Mucosa of descending colon (tissue), 3 donors: Measurements from ENCODE around the gene NPAS3. TPM values are rescaled to one million over a fixed set of nuclear protein-coding genes. Genes with fewer than 3 reads are reported as not detected.
"Not testable (repeated sequence)": the region's sequence is repeated elsewhere in the genome, so short reads cannot be mapped to it uniquely, and the experiment has no call there.

Source experiments
- ATAC-seq: fragments of 200-7000 bp; cut with Tn5 transposase; one replicate; pipeline ENCODE4 v1.9.1; 2020; ENCODE audit warnings: mild to moderate bottlenecking, moderate library complexity
- DNase-seq, 3 donors: peaks; one replicate each; pipeline ENCODE4 v3.0.0-alpha.2; 2020
- H3K36me3 ChIP-seq: fragments of 200-600 bp; one replicate; pipeline ENCODE4 v1.8.0; 2021; ENCODE audit warnings: low read depth, mild to moderate bottlenecking
- H3K4me1 ChIP-seq: fragments of 200-600 bp; one replicate; pipeline ENCODE4 v1.8.0; 2021; ENCODE audit warnings: low read depth, mild to moderate bottlenecking
- H3K4me3 ChIP-seq: fragments of 200-600 bp; one replicate; pipeline ENCODE4 v1.8.0; 2021; ENCODE audit warnings: mild to moderate bottlenecking
- H3K9me3 ChIP-seq: fragments of 200-600 bp; one replicate; pipeline ENCODE4 v1.8.0; 2021; ENCODE audit warnings: mild to moderate bottlenecking
- intact Hi-C, 2 donors: fragments of 100-400 bp; cut with DNase I in 1 of 2; cut with micrococcal nuclease in 1 of 2; formaldehyde crosslinking; loops; one replicate each; pipeline versions ENCODE4 v1.11.0 to v1.11.1; 2022; cut with DNase I, micrococcal nuclease
- total RNA-seq, 3 donors: library from RNA; stranded (reverse); fragmentation: NEBNext Ultra II Directional in 2 of 3; extraction: Animal tissue kit (Norgen Biotek cat#: 25700) in 2 of 3; gene quantifications; one replicate each; pipeline versions ENCODE4 v1.2.1 to v1.2.4, GENCODE V29; 2021 to 2023
- TF ChIP-seq, protein P1 (sequence below): fragments of 200-600 bp; IDR thresholded peaks from one replicate; pipeline ENCODE4 v1.8.0; 2022; ENCODE audit warnings: antibody characterized with exemption, mild to moderate bottlenecking
- donor health status: DM: no; HTN: no; CAD: no; lungs with moderate emphysema.
- donor health status: DM: no; HTN: no; CAD: no.
- donor health status: DM: no; HTN: yes; CAD: no.

NPAS3 gene
- total RNA-seq, 3 donors from 2014 or later: 0.65 to 9.7 (median 2.0) TPM

DNA sequence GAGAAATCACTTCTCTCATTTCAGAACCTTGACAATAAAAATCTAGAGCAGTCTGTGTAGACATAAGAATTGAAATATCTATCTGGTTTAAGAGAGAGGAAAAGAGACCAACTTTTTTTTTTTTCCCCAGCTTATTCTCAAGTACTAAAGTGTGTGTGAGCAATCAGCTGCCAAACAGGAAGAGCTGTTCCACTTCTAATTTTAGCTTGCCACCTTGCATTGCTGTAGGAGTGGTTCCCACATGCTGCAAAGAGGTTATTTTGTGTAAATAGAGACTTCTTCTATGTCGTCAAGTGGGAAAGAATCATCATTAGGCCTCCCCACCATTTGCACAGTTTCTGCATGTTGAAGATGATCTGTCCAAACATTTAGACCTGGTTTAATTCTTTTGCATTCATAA lies 142.6 kb downstream of the NPAS3 start:
- Histone ChIP-seq H3K9me3 (no peaks in the 10 kb centered on the region), H3K4me1 (peaks cover 6% of the 10 kb centered on the region), H3K36me3 (no peaks in the 10 kb centered on the region), H3K4me3 (no peak overlapping the region)
- intact Hi-C loops: no loop called here
- ATAC-seq (no peak), DNase-seq (peak in 1 of 3 donors; percentile 5)
- TF ChIP-seq, protein P1, sequence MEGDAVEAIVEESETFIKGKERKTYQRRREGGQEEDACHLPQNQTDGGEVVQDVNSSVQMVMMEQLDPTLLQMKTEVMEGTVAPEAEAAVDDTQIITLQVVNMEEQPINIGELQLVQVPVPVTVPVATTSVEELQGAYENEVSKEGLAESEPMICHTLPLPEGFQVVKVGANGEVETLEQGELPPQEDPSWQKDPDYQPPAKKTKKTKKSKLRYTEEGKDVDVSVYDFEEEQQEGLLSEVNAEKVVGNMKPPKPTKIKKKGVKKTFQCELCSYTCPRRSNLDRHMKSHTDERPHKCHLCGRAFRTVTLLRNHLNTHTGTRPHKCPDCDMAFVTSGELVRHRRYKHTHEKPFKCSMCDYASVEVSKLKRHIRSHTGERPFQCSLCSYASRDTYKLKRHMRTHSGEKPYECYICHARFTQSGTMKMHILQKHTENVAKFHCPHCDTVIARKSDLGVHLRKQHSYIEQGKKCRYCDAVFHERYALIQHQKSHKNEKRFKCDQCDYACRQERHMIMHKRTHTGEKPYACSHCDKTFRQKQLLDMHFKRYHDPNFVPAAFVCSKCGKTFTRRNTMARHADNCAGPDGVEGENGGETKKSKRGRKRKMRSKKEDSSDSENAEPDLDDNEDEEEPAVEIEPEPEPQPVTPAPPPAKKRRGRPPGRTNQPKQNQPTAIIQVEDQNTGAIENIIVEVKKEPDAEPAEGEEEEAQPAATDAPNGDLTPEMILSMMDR: no peak

DNA sequence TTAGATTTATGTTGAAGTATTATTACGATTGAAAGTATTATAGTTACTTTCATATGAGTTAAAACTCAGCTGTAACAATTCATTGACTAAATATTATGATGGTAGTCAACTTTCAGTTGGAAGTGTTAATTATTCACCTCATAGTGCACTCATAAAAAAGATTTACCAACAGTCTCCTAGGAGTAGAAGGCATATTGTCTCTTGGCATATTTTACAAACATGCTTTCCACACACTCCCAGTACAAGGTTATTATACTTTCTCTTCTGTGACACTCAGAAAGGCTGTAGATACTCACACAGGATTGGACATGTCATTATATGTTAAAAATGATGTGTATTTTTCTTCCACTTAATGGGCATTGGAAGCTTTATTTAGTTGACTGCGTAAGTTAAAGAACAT lies 147.1 kb downstream of the NPAS3 start:
- TF ChIP-seq, protein P1: no peak
- peaks cover 6% of the 10 kb centered on the region for H3K4me1 ChIP-seq
- H3K36me3 ChIP-seq: no peaks in the 10 kb centered on the region
- DNase-seq: no peak
- no peaks in the 10 kb centered on the region for H3K9me3 ChIP-seq
- no peak overlapping the region for H3K4me3 ChIP-seq
- ATAC-seq: peak; percentile 64
- intact Hi-C loops: no loop called here

DNA sequence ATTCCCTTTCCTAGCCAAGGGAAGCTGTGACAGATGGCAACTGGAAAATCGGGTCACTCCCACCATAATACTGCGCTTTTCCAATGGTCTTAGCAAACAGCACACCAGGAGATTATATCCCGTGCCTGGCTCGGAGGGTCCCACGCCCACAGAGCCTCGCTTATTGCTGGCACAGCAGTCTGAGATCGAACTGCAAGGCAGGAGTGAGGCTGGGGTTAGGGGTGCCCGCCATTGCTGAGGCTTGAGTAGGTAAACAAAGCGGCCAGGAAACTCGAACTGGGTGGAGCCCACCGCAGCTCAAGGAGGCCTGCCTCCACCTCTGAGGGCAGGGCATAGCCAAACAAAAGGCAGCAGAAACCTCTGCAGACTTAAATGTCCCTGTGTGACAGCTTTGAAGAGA lies 149.6 kb downstream of the NPAS3 start:
- intact Hi-C loops, H3K36me3 ChIP-seq, ATAC-seq: not testable (repeated sequence)

DNA sequence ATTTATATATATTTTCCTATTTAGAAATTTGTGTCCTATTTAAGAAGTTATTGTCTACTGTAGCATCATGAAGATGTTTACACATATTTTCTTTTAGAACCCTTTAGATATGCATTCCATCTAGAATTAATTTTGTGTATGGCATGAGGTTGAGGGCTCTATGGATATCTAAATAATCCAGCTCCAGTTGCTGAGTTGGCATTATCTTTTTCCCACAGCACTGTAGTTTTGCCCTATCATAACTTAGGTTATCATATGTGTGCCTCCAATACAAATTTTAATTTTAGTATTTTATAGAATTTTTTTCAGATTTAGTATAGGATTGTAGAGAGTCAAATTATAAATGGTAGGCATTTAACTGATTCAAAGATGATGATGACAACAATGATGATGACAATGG lies 159.3 kb downstream of the NPAS3 start:
- Histone ChIP-seq H3K9me3 (no peaks in the 10 kb centered on the region), H3K36me3 (no peaks in the 10 kb centered on the region), H3K4me3 (no peak overlapping the region), H3K4me1 (no peaks in the 10 kb centered on the region)
- TF ChIP-seq, protein P1: no peak
- intact Hi-C loops: no loop called here
- no peak for DNase-seq
- ATAC-seq: no peak

More for the DNA sequence above, 149.6 kb downstream of the NPAS3 start:
- DNase-seq, H3K4me1 ChIP-seq, H3K4me3 ChIP-seq, H3K9me3 ChIP-seq: not testable (repeated sequence)

DNA sequence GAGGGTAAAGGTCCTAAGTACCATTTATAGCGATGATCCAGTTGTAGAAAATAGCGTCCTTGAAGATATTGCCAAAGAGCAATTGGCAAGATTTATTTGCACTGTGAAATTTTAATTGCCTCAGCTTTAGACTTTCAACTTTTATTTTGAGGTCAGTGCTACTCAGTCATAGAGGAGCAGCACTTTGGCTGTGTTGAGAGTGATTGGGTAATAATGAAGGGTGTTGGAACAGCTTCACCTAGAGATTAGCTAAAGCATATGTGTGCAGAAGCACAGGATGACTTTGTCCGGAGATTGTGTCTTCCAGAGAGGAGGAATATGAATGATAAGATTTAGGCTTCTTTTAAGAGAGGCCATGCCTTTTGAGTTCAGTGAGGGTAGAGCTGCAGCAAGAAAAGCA lies 164.8 kb downstream of the NPAS3 start:
- DNase-seq (peak in 1 of 3 donors; percentile 6), ATAC-seq (peak; percentile 90)
- no peak overlapping the region for H3K4me3 ChIP-seq
- H3K9me3 ChIP-seq: no peaks in the 10 kb centered on the region
- TF ChIP-seq, protein P1: no peak
- intact Hi-C loops: no loop called here
- no peaks in the 10 kb centered on the region for H3K4me1 ChIP-seq
- H3K36me3 ChIP-seq: no peaks in the 10 kb centered on the region

DNA sequence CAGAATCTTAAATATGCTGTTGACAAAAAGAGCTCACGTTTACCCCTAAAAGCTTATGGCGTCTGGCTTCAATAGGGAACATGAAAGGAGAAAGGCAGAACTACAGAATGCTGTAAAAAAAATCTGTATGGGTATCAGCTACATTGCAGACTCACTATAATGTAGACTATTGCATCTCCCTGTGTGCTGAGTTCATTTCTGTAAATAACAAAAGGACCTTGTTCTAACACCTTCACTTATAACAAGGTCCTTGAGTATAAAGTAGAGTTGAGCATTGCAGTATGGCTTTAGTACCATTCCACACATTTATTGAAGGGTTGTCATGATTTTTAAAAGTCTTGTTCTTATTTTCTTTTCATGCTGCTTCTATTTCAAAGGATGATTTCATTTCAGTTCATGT lies 165.3 kb downstream of the NPAS3 start:
- TF ChIP-seq, protein P1: no peak
- intact Hi-C loops: no loop called here
- Histone ChIP-seq H3K9me3 (no peaks in the 10 kb centered on the region), H3K4me1 (no peaks in the 10 kb centered on the region), H3K4me3 (no peak overlapping the region), H3K36me3 (no peaks in the 10 kb centered on the region)
- ATAC-seq (no peak), DNase-seq (no peak)
